K562 (cell line): ENCODE data around the gene SNU13. TPM values are rescaled to one million over a fixed set of nuclear protein-coding genes. Genes with fewer than 3 reads are reported as not detected.

Experiments
- CBFB ChIP-seq: sonication (generic); formaldehyde crosslinking; IDR thresholded peaks from 2 replicates; pipeline ENCODE4 v1.4.0; 2020; ENCODE audit warnings: mild to moderate bottlenecking, missing genetic modification reagents
- CBX1 ChIP-seq: sonication (generic); IDR thresholded peaks from 2 replicates; pipeline ENCODE4 v1.6.1; 2016; ENCODE audit warnings: antibody characterized with exemption, low read depth, mild to moderate bottlenecking
- CHD1 ChIP-seq: fragments of 200-600 bp; sonication (generic); IDR thresholded peaks from one replicate; pipeline ENCODE4 v1.6.1; 2012; ENCODE audit warnings: mild to moderate bottlenecking, moderate library complexity, low read length, inconsistent platforms
- CTBP1 ChIP-seq: fragments of 450-650 bp; IDR thresholded peaks from 2 replicates; pipeline ENCODE4 v1.6.1; 2016; ENCODE audit warnings: borderline replicate concordance
- GATAD2A ChIP-seq: fragments of 450-650 bp; IDR thresholded peaks from 2 replicates; pipeline ENCODE4 v1.6.1; 2017
- GMEB1 ChIP-seq: fragments of 250-450 bp; sonication (Bioruptor Pico); IDR thresholded peaks from 2 replicates; pipeline ENCODE4 v1.4.0; 2020; ENCODE audit warnings: mild to moderate bottlenecking
- GTF2A2 ChIP-seq: IDR thresholded peaks from 2 replicates; pipeline ENCODE4 v1.6.1; 2016; ENCODE audit warnings: mild to moderate bottlenecking, missing genetic modification characterization, missing compliant biosample characterization
- HNRNPLL ChIP-seq: fragments of 200-400 bp; formaldehyde crosslinking; IDR thresholded peaks from 2 replicates; pipeline ENCODE4 v1.6.1; 2017; ENCODE audit warnings: low read length, low read depth, mild to moderate bottlenecking; ENCODE audit not compliant: poor library complexity, severe bottlenecking
- MCM2 ChIP-seq: fragments of 450-650 bp; IDR thresholded peaks from 2 replicates; pipeline ENCODE4 v1.6.1; 2017; ENCODE audit warnings: low read depth, mild to moderate bottlenecking
- MCM7 ChIP-seq, 2 experiments: fragments of 450-650 bp; IDR thresholded peaks; 2 replicates each; pipeline ENCODE4 v1.6.1; 2016 to 2018
- PRPF4 ChIP-seq: fragments of 200-400 bp; formaldehyde crosslinking; IDR thresholded peaks from one replicate; pipeline ENCODE4 v1.6.1; 2017; ENCODE audit warnings: low read length, low read depth, mild to moderate bottlenecking; ENCODE audit not compliant: insufficient read depth, poor library complexity, severe bottlenecking
- RFX5 ChIP-seq: IDR thresholded peaks from 2 replicates; pipeline ENCODE4 v1.6.1; 2011; ENCODE audit warnings: low read depth, mild to moderate bottlenecking, improper control_type of control experiment, low read length
- SAFB2 ChIP-seq: fragments of 200-400 bp; formaldehyde crosslinking; IDR thresholded peaks from 2 replicates; pipeline ENCODE4 v1.6.1; 2018; ENCODE audit warnings: borderline replicate concordance, low read length, low read depth, moderate library complexity; ENCODE audit not compliant: severe bottlenecking
- SREBF2 ChIP-seq: sonication (generic); formaldehyde crosslinking; IDR thresholded peaks from 2 replicates; pipeline ENCODE4 v1.4.0; 2020; ENCODE audit warnings: mild to moderate bottlenecking, missing genetic modification reagents
- TEAD1 ChIP-seq, 2 experiments: fragments of 450-650 bp in 1 of 2; sonication (generic) in 1 of 2; formaldehyde crosslinking; IDR thresholded peaks; 2 replicates each; pipeline versions ENCODE4 v1.4.0 to v1.8.0; 2020 to 2022; ENCODE audit warnings: mild to moderate bottlenecking in 2 of 2, missing genetic modification reagents in 1 of 2
- THAP7 ChIP-seq: fragments of 250-450 bp; sonication (Bioruptor Pico); IDR thresholded peaks from 2 replicates; pipeline ENCODE4 v1.5.0; 2021
- TRIM24 ChIP-seq, 2 experiments: fragments of 450-650 bp; IDR thresholded peaks; 2 replicates each; pipeline ENCODE4 v1.6.1; 2016
- ZBED1 ChIP-seq: IDR thresholded peaks from 2 replicates; pipeline ENCODE4 v1.6.1; 2014
- ZNF507 ChIP-seq: conservative IDR thresholded peaks from 2 replicates; pipeline ENCODE4 v1.6.1; 2017; ENCODE audit warnings: missing genetic modification characterization, missing compliant biosample characterization
- polyA plus RNA-seq, 8 experiments: library from polyadenylated mRNA; depleted of rRNA in 4 of 8; stranded (reverse) in 5 of 8; unstranded in 3 of 8; fragments of >200 nt; fragmentation: Nextera tagmentation in 2 of 8; fragmentation: Illumina TruSeq in 1 of 8; extraction: Ambion mirVana in 2 of 8; extraction: Trizol in 1 of 8; gene quantifications; 2 replicates each; pipeline versions ENCODE4 v1.2.1 to v1.2.3, GENCODE V29; 2011 to 2014; ENCODE audit warnings: inconsistent platforms in 1 of 8, missing spikeins in 1 of 8
- total RNA-seq, 7 experiments: library from RNA; depleted of rRNA in 6 of 7; stranded (reverse); fragments of >200 nt in 6 of 7; fragmentation: Illumina TruSeq in 2 of 7; extraction: Trizol in 2 of 7; gene quantifications; 2 replicates each; pipeline versions ENCODE4 v1.2.1 to v1.2.3, GENCODE V29; 2011 to 2021; ENCODE audit warnings: low replicate concordance in 1 of 7
- TF ChIP-seq, protein P1 (sequence below): sonication (generic); formaldehyde crosslinking; IDR thresholded peaks from 2 replicates; pipeline ENCODE4 v1.8.1; 2023; ENCODE audit warnings: mild to moderate bottlenecking, missing genetic modification reagents
- TF ChIP-seq, protein P2 (sequence below): fragments of 250-450 bp; sonication (Bioruptor Pico); IDR thresholded peaks from 2 replicates; pipeline ENCODE4 v1.8.0; 2021; ENCODE audit warnings: borderline replicate concordance, mild to moderate bottlenecking, moderate library complexity; ENCODE audit not compliant: poor library complexity, severe bottlenecking
- TF ChIP-seq, protein P3 (sequence below), 2 experiments: fragments of 200-800 bp in 1 of 2; sonication (Bioruptor generic) in 1 of 2; sonication (generic) in 1 of 2; formaldehyde crosslinking in 1 of 2; IDR thresholded peaks in 1 of 2; conservative IDR thresholded peaks in 1 of 2; 2 replicates each; pipeline versions ENCODE4 v1.5.0 to v1.6.1; 2016 to 2020; ENCODE audit warnings: missing compliant biosample characterization in 1 of 2, missing genetic modification characterization in 1 of 2, missing genetic modification reagents in 1 of 2
- TF ChIP-seq, protein P4 (sequence below): fragments of 250-450 bp; sonication (Bioruptor Pico); IDR thresholded peaks from 2 replicates; pipeline ENCODE4 v1.8.0; 2022; ENCODE audit warnings: moderate library complexity, mild to moderate bottlenecking, inconsistent platforms

SNU13 gene
- total and polyA plus RNA-seq, 9 of the 15 experiments (the other 6 are each of a cell fraction or from before 2014, with no cell fraction given) = 185 to 981 (median 283) TPM

- TF ChIP-seq CBFB (no peak), CTBP1 (peak; percentile 48), MCM7 (IDR thresholded peaks at IDR 0.05) (no peak), GATAD2A (no peak), ZNF507 (tag) (no peak), TEAD1 (CRISPR knock-in tag; IDR thresholded peaks at IDR 0.05) (no peak), SREBF2 (CRISPR knock-in tag) (no peak), CHD1 (no peak), SAFB2 (no peak), GTF2A2 (no peak), RFX5 (no peak), THAP7 (CRISPR knock-in tag) (no peak), TRIM24 (IDR thresholded peaks at IDR 0.05) (no peak), GMEB1 (CRISPR knock-in tag) (no peak), CBX1 (no peak), MCM2 (no peak), ZBED1 (no peak), HNRNPLL (peak; percentile 82), PRPF4 (no peak)
- TF ChIP-seq, protein P1, sequence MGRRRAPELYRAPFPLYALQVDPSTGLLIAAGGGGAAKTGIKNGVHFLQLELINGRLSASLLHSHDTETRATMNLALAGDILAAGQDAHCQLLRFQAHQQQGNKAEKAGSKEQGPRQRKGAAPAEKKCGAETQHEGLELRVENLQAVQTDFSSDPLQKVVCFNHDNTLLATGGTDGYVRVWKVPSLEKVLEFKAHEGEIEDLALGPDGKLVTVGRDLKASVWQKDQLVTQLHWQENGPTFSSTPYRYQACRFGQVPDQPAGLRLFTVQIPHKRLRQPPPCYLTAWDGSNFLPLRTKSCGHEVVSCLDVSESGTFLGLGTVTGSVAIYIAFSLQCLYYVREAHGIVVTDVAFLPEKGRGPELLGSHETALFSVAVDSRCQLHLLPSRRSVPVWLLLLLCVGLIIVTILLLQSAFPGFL = no peak
- TF ChIP-seq, protein P2, sequence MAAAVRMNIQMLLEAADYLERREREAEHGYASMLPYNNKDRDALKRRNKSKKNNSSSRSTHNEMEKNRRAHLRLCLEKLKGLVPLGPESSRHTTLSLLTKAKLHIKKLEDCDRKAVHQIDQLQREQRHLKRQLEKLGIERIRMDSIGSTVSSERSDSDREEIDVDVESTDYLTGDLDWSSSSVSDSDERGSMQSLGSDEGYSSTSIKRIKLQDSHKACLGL (CRISPR knock-in tag) = no peak
- TF ChIP-seq, protein P3, sequence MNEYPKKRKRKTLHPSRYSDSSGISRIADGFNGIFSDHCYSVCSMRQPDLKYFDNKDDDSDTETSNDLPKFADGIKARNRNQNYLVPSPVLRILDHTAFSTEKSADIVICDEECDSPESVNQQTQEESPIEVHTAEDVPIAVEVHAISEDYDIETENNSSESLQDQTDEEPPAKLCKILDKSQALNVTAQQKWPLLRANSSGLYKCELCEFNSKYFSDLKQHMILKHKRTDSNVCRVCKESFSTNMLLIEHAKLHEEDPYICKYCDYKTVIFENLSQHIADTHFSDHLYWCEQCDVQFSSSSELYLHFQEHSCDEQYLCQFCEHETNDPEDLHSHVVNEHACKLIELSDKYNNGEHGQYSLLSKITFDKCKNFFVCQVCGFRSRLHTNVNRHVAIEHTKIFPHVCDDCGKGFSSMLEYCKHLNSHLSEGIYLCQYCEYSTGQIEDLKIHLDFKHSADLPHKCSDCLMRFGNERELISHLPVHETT (CRISPR knock-in tag; conservative IDR thresholded peaks at IDR 0.05 in 1 of 2, IDR thresholded peaks at IDR 0.05 in 1 of 2) = peak in 1 of 2 experiments; percentile 48; a peak in 1 of 4 replicates
- TF ChIP-seq, protein P4, sequence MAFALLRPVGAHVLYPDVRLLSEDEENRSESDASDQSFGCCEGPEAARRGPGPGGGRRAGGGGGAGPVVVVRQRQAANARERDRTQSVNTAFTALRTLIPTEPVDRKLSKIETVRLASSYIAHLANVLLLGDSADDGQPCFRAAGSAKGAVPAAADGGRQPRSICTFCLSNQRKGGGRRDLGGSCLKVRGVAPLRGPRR (CRISPR knock-in tag) = no peak
Observed at GRCh38 chr22:41688365-41689211, at the start of gene SNU13 (continued).
